ENCODE results near the gene DCAF4L1.

DNA sequence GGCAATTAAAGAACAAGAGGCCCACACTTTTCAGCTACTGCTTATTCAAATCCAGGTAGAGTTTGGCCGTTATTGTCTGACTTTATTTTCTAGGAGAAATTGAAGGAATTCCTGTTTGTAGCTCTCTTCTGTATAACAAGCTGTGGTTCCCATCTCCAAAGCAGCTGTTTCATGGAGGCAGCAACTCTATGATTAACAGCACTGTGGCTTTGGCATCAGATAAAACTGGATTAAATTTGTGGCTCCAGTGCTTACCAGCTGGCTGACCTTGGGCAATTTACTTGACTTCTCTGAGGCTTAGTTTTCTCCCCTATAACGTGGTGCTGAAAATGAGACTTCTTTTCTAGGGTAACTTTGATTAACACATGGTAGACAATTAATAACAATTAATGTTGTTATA, 36.9 kb downstream of the DCAF4L1 start:
- TF ChIP-seq POLR2AphosphoS5 (IDR thresholded peaks at IDR 0.05; ENCODE audit: borderline replicate concordance, low read depth, low read length): no peak
- no peak for TF ChIP-seq EZH2 (IDR thresholded peaks at IDR 0.05)
- no peak for TF ChIP-seq FOXP2 (optimal IDR thresholded peaks at IDR 0.05; ENCODE audit: control extremely low read depth, extremely low read length, insufficient read depth)

Measured in SK-N-MC (cell line).